ENCODE results near the gene ZDHHC6. TPM values are rescaled to one million over a fixed set of nuclear protein-coding genes. Genes with fewer than 3 reads are reported as not detected.

The ZDHHC6 gene
- total RNA-seq, 2 donors from 2014 or later: 21.3 to 28.0 TPM

DNA sequence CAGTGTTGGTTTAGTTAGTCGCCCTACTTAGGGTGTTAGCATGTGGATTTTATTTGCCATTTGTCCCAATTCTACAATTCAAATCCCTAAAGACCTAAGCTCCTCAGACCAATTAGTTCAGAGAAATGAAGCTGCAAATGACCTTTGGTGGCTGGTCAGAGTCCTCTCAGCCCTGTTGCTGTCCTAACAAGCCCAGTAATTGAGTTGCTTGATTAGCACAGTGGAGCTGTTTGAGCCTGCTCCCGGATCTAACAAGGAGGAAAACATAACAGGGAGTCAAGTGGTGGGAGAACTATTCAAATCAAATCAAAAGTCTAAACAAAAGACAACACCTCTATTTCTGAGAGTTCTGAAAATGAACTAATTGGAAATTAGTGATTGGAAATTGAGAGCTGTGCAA, 22.1 kb downstream of the ZDHHC6 start:
- WGBS: 61% methylated on average over 2 of the region's 2 CpGs

DNA sequence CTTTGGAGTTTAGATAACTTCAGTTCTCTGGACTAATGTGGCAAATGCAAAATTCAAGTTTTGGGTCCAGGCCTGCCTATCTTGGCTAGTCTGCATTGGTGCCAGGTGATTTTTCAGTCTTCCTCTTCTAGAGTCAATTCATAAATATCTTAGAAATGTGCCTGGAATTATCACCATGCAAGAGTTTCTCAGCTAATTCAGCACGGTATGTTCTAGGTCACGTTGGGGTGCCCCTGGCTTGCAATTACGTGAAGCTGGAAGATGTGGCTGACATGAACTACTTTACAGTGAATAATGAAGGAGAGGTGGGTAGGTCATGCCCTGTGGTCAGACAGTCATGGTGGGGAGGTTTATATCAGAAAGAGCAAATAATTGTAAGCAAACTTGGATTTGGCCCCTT, 25.0 kb downstream of the ZDHHC6 start:
- no peaks in the 10 kb centered on the region for H3K4me1 ChIP-seq (replicated peaks)
- DNase-seq (ENCODE audit: low spot score): no peak
- H3K27me3 ChIP-seq (replicated peaks; ENCODE audit: insufficient read depth): no peaks in the 10 kb centered on the region
- no peaks in the 10 kb centered on the region for H3K9me3 ChIP-seq
- no peak overlapping the region for H3K4me3 ChIP-seq
- 94% methylated on average over 3 of the region's 3 CpGs for WGBS
- no peak for TF ChIP-seq POLR2A (IDR thresholded peaks at IDR 0.05)
- TF ChIP-seq, protein P1, sequence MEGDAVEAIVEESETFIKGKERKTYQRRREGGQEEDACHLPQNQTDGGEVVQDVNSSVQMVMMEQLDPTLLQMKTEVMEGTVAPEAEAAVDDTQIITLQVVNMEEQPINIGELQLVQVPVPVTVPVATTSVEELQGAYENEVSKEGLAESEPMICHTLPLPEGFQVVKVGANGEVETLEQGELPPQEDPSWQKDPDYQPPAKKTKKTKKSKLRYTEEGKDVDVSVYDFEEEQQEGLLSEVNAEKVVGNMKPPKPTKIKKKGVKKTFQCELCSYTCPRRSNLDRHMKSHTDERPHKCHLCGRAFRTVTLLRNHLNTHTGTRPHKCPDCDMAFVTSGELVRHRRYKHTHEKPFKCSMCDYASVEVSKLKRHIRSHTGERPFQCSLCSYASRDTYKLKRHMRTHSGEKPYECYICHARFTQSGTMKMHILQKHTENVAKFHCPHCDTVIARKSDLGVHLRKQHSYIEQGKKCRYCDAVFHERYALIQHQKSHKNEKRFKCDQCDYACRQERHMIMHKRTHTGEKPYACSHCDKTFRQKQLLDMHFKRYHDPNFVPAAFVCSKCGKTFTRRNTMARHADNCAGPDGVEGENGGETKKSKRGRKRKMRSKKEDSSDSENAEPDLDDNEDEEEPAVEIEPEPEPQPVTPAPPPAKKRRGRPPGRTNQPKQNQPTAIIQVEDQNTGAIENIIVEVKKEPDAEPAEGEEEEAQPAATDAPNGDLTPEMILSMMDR (IDR thresholded peaks at IDR 0.05): no peak
- TF ChIP-seq POLR2AphosphoS5 (IDR thresholded peaks at IDR 0.05): no peak
- no peaks in the 10 kb centered on the region for H3K36me3 ChIP-seq
- H3K27ac ChIP-seq: no peak overlapping the region
- intact Hi-C loops (cut with DNase I): no loop called here

More for the DNA sequence above, 22.1 kb downstream of the ZDHHC6 start:
- no peak overlapping the region for H3K27ac ChIP-seq
- no peak overlapping the region for H3K4me3 ChIP-seq
- TF ChIP-seq, protein P1 (IDR thresholded peaks at IDR 0.05): no peak
- TF ChIP-seq POLR2A (IDR thresholded peaks at IDR 0.05) (no peak), POLR2AphosphoS5 (IDR thresholded peaks at IDR 0.05) (no peak)
- DNase-seq (ENCODE audit: low spot score): no peak
- H3K4me1 ChIP-seq (replicated peaks): no peaks in the 10 kb centered on the region
- H3K9me3 ChIP-seq: no peaks in the 10 kb centered on the region
- H3K36me3 ChIP-seq: no peaks in the 10 kb centered on the region
- no peaks in the 10 kb centered on the region for H3K27me3 ChIP-seq (replicated peaks; ENCODE audit: insufficient read depth)
- intact Hi-C loops (cut with DNase I): no loop called here

DNA sequence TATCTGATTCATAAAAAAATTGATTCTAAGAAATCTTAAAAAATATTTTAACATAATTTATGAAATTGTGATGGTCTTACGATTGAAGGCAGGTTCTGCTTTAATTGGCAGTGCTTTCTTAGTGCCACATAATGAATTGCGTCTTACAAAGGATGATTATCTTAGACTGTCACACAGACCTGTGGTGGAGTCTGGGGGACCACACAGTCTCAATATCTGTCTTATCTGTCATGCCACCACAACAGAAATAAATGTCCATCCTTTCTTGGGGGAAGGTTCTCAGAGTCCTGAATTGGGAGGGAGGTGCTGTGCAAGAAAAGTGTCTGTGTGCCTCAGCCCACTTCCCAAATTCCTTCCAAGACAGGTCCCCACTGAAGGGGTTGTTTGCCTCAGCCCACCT, 34.0 kb downstream of the ZDHHC6 start:
- no peaks in the 10 kb centered on the region for H3K27me3 ChIP-seq (replicated peaks; ENCODE audit: insufficient read depth)
- DNase-seq (ENCODE audit: low spot score): no peak
- H3K9me3 ChIP-seq: no peaks in the 10 kb centered on the region
- no peaks in the 10 kb centered on the region for H3K36me3 ChIP-seq
- H3K4me1 ChIP-seq (replicated peaks): no peaks in the 10 kb centered on the region
- TF ChIP-seq POLR2A (IDR thresholded peaks at IDR 0.05) (no peak), POLR2AphosphoS5 (IDR thresholded peaks at IDR 0.05) (no peak)
- TF ChIP-seq, protein P1 (IDR thresholded peaks at IDR 0.05): no peak
- intact Hi-C loops (cut with DNase I): no loop called here
- H3K4me3 ChIP-seq: no peak overlapping the region
- 95% methylated on average over 2 of the region's 2 CpGs for WGBS
- H3K27ac ChIP-seq: no peak overlapping the region

DNA sequence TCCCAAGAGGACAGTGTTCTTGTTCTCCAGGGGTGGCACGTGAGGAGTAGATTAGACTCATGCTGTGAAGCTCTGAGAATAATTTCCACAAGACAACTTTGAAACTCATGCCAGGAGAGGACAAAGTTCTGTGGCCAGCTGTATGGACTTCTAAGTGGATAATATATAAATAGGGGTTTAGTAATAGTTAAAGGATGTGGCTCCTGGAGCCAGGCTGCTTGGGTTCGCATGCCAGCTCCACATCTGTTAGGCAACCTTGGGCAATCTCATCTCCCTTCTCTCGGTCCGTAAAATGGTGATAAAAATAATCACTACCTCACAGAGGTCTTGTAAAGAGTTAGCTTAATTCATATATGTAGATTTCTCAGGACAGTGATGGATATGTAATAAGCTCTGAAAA, 37.0 kb downstream of the ZDHHC6 start:
- DNase-seq (ENCODE audit: low spot score): no peak
- H3K36me3 ChIP-seq: no peaks in the 10 kb centered on the region
- H3K9me3 ChIP-seq: no peaks in the 10 kb centered on the region
- no peaks in the 10 kb centered on the region for H3K4me1 ChIP-seq (replicated peaks)
- intact Hi-C loops (cut with DNase I): no loop called here
- WGBS: 83% methylated on average over 4 of the region's 4 CpGs
- no peak for TF ChIP-seq POLR2A (IDR thresholded peaks at IDR 0.05)
- H3K27ac ChIP-seq: no peak overlapping the region
- H3K27me3 ChIP-seq (replicated peaks; ENCODE audit: insufficient read depth): no peaks in the 10 kb centered on the region
- H3K4me3 ChIP-seq: no peak overlapping the region

DNA sequence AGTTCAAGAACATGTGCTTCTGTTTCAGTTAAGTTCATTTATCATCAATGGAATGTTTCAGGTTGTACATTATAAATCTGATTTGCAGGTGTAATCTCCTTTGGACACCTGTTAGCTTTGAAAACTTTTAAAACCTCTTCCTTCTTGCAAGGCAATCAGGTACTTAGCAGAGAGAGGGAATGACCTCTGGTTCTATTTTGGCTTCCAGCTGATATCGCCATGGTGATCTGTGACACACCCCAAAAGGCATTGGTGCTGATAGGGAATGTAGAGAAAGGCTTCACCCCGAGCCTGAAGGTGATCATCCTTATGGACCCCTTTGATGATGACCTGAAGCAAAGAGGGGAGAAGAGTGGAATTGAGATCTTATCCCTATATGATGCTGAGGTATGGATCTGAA, 37.4 kb downstream of the ZDHHC6 start:
- TF ChIP-seq, protein P1 (IDR thresholded peaks at IDR 0.05): no peak
- no peak for TF ChIP-seq POLR2A (IDR thresholded peaks at IDR 0.05)
- 65% methylated on average over 2 of the region's 2 CpGs for WGBS

More for the DNA sequence above, 37.4 kb downstream of the ZDHHC6 start:
- H3K27ac ChIP-seq: no peak overlapping the region
- no peak overlapping the region for H3K4me3 ChIP-seq
- no peaks in the 10 kb centered on the region for H3K27me3 ChIP-seq (replicated peaks; ENCODE audit: insufficient read depth)
- no peaks in the 10 kb centered on the region for H3K4me1 ChIP-seq (replicated peaks)
- DNase-seq (ENCODE audit: low spot score): no peak
- intact Hi-C loops (cut with DNase I): no loop called here
- H3K36me3 ChIP-seq: no peaks in the 10 kb centered on the region
- no peaks in the 10 kb centered on the region for H3K9me3 ChIP-seq

All from prostate gland (tissue), 2 donors.